22Rv1 (cell line): ENCODE data around the gene ADGRL4.

Source experiments
- H3K27ac ChIP-seq: fragments of 450-650 bp; 2 replicates; pipeline ENCODE4 v1.5.1; 2017
- ZFX ChIP-seq: fragments of 450-650 bp; IDR thresholded peaks from 2 replicates; pipeline ENCODE4 v1.6.1; 2017; ENCODE audit warnings: antibody characterized with exemption, borderline replicate concordance
- TF ChIP-seq, protein P1 (sequence below): fragments of 450-650 bp; IDR thresholded peaks from 2 replicates; pipeline ENCODE4 v1.5.1; 2017; ENCODE audit warnings: mild to moderate bottlenecking

The ADGRL4 gene

DNA sequence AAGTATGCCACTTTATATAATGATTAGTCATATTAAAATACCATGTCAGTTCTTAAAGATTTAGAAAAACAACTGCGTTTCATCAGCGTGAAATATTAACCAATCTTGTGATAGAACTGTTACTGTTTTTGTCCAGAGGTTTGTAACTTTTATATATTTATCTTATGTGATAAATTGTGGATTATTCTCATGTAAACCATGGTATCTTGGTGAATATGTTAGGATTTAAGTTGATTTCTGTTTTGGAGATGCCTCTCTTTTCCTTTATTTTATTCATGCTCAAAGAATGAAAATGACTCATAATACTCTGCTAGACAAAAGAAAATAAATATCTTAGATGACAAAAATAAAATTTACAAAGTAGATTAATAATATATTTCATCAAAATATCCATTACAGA, 88.4 kb downstream of the ADGRL4 start:
- TF ChIP-seq, protein P1, sequence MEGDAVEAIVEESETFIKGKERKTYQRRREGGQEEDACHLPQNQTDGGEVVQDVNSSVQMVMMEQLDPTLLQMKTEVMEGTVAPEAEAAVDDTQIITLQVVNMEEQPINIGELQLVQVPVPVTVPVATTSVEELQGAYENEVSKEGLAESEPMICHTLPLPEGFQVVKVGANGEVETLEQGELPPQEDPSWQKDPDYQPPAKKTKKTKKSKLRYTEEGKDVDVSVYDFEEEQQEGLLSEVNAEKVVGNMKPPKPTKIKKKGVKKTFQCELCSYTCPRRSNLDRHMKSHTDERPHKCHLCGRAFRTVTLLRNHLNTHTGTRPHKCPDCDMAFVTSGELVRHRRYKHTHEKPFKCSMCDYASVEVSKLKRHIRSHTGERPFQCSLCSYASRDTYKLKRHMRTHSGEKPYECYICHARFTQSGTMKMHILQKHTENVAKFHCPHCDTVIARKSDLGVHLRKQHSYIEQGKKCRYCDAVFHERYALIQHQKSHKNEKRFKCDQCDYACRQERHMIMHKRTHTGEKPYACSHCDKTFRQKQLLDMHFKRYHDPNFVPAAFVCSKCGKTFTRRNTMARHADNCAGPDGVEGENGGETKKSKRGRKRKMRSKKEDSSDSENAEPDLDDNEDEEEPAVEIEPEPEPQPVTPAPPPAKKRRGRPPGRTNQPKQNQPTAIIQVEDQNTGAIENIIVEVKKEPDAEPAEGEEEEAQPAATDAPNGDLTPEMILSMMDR = no peak
- no peak for TF ChIP-seq ZFX
- no peak overlapping the region for H3K27ac ChIP-seq

DNA sequence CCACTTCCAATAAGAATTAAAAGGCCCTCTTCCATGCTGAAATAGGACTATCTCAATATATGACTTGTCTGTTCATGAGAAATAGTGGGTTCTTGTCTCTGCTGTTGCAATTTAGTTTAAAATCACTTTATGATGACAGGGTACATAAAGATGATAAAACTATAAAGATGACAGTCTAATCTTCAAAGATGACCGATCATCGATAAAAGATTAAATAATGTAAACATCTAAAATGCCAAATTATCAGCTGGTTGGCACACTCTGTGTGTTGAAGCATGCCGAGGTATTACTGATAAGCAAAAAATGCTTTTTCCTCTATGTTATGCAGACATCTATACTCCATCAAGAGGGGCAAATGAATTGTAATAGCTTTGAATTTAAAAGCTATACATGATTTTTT, 89.5 kb downstream of the ADGRL4 start:
- H3K27ac ChIP-seq = no peak overlapping the region
- TF ChIP-seq, protein P1 = no peak
- TF ChIP-seq ZFX = no peak

DNA sequence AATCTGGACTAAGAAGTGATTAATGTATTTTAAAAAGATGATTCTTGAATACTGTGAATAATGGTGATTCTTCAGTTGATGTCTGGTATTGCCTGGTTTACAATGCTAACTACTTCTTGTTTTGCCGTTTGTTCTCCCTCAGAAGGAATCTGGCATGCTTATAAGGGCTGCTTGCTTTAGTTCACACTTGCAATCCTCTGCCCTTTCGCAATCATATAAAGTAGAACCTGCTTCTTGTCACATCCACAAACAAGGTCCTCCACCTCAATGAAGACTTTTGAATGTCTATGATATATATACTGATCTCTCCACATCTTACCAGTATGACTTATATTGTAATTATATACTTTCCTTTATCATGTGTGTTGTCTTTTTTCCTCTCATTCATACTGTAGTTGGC, 92.6 kb downstream of the ADGRL4 start:
- TF ChIP-seq, protein P1 = no peak
- TF ChIP-seq ZFX = no peak
- H3K27ac ChIP-seq = no peak overlapping the region

DNA sequence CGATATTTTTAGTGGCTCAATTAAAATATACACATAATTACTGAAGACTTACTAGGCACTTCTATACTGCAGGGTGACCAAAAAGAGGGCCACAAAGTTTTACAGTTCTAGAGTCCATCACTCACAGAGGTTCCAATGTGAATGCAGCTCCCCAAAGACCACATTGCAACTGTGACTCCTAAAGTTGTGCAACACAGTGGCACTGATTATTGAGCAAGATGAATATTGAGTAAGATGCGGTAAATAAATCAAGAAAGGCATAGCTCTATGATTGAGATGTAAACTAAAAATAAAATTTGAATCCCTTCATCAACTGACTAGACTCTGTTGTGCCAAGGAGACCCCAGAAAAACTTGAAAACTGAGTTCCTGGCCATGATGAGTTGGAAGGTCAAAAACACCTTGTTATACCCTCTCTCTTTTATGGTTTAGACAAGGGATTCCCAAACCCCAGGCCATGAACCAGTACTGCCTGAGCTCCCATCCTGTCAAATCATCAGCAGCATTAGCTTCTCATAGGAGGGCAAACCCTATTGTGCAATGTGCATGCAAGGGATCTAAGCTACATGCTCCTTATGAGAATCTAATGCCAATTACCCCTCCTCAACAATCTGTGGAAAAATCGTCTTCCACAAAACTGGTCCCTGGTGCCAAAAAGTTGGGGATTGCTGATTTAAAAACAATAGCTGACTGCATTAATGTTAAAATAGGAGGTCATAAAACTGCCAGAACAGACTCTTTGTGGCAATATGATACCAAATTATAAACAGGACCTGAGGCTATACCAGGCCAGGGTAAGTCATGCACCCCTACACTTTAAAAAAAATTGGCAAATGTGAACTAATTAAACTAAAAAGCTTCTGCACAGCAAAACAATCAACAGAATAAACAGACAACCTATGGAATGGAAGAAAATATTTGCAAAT, 94.3 kb downstream of the ADGRL4 start:
- no peak overlapping the region for H3K27ac ChIP-seq

DNA sequence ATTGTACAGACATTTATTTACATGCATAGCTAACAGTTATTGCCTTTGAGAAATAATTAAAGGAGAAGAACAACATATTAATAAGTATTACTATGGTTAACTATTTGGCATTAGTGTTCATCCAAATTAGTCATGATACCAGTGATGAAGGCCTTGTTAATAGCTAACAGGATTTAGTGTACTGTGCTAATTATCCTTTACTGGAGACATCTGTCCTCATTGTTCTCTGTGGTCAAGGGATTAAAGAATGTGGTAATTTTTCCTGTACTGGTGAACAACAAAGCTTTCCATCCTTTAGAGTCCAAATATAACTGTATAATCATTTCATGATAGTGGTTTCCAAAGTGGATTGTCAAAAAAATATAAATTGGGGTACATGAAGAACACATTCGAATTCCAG, 103.9 kb downstream of the ADGRL4 start:
- no peak for TF ChIP-seq ZFX
- TF ChIP-seq, protein P1 = no peak
- no peak overlapping the region for H3K27ac ChIP-seq

More for the DNA sequence above, 94.3 kb downstream of the ADGRL4 start:
- no peak for TF ChIP-seq ZFX
- TF ChIP-seq, protein P1 = no peak

DNA sequence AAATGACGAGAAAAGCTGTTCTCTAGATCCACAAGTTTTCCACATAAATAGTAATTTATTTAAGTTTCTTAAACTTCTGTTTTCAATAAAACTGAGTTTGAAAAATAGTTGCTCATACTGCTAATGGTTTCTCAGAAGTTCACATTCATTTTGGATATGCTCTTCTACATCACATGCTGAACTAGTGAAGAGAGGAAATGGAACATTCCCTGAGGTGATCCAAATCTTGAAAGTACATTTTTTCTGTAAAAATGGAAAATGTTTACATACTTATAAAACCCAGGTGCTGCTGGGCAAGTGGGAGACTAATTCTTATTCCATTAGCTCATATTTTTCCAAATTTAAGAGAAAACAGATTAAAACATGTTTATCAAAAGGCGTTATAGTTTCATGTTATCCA, 111.7 kb downstream of the ADGRL4 start:
- H3K27ac ChIP-seq = no peak overlapping the region
- TF ChIP-seq ZFX = no peak
- TF ChIP-seq, protein P1 = no peak

DNA sequence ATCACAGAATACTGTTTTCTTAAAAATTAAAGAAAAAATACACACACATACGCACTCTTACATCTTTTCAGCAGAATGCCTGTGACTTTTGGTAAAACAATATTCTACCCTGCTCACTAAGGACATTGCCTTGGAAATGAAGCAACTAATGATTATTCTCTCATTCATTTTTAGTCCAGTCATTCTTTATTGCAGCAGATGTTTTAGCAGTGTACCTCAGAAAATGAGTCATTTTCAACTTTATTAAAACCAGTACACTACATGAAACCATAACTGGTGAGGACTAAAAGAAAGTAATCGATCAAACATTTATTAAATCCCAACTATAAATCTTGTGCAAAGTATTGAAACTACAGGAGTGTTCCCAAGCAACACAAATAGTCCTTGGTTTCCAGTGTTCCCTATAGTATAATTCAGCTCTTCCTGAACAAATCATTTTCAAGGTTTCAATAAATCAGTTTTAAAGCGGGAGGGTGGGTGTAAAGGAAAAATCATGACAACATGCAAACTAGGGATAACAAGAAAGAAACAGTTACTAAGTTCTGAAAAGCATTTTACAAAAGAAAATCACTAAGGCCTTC, 114.2 kb downstream of the ADGRL4 start:
- H3K27ac ChIP-seq = no peak overlapping the region
- TF ChIP-seq, protein P1 = no peak
- no peak for TF ChIP-seq ZFX
